Measurements from ENCODE around the gene OLA1.
A peak's percentile ranks its signal among the peaks of the same experiment; 100 is the strongest.

GRCh38 chr2:174153757-174154680 is 94.3 kb downstream of the OLA1 start:
- TF ChIP-seq RFX5 (IDR thresholded peaks at IDR 0.05; ENCODE audit: low read length) (no peak), CTCF (IDR thresholded peaks at IDR 0.05) (no peak), EZH2phosphoT487 (IDR thresholded peaks at IDR 0.05; ENCODE audit: borderline replicate concordance, low read depth) (no peak), RXRA (IDR thresholded peaks at IDR 0.05; ENCODE audit: borderline replicate concordance, low read depth) (no peak), REST (IDR thresholded peaks at IDR 0.05; ENCODE audit: low read depth, low read length) (no peak), EP300 (IDR thresholded peaks at IDR 0.05; ENCODE audit: borderline replicate concordance in 1 of 2, low read depth in 1 of 2, low read length in 1 of 2) (no peak), POLR2AphosphoS5 (IDR thresholded peaks at IDR 0.05; ENCODE audit: low read depth, low read length) (no peak), GABPA (IDR thresholded peaks at IDR 0.05; ENCODE audit: low read depth) (no peak), ZBTB33 (IDR thresholded peaks at IDR 0.05; ENCODE audit: borderline replicate concordance, low read depth) (no peak), MAX (IDR thresholded peaks at IDR 0.05; ENCODE audit: low read depth) (peak; percentile 35; the same call in 1 of the 2 replicates), RAD21 (IDR thresholded peaks at IDR 0.05; ENCODE audit: low read length) (no peak)
